ENCODE measurements around the gene CNTN1.

DNA sequence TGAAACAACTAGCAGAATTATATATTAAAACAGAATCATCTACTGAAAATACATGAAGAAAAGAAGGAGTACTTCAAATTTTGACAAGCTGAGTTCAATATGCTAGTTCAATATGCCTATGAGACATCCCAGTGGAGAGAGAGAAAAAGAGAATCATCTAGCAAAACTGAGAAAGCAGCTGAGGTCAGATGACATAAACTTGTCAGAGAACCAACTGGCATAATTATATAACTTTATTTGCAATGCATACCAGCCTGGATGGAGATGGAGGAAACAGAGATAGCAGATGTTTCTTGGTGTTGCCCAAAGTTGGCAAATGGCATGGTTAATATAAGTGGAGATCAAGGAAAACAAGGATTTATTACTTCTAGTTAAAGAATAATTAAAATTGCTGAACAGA is 347.2 kb downstream of the CNTN1 start:
- TF ChIP-seq, protein P1, sequence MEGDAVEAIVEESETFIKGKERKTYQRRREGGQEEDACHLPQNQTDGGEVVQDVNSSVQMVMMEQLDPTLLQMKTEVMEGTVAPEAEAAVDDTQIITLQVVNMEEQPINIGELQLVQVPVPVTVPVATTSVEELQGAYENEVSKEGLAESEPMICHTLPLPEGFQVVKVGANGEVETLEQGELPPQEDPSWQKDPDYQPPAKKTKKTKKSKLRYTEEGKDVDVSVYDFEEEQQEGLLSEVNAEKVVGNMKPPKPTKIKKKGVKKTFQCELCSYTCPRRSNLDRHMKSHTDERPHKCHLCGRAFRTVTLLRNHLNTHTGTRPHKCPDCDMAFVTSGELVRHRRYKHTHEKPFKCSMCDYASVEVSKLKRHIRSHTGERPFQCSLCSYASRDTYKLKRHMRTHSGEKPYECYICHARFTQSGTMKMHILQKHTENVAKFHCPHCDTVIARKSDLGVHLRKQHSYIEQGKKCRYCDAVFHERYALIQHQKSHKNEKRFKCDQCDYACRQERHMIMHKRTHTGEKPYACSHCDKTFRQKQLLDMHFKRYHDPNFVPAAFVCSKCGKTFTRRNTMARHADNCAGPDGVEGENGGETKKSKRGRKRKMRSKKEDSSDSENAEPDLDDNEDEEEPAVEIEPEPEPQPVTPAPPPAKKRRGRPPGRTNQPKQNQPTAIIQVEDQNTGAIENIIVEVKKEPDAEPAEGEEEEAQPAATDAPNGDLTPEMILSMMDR (IDR thresholded peaks at IDR 0.05; ENCODE audit: poor library complexity), result no peak
- no peak for TF ChIP-seq EZH2 (IDR thresholded peaks at IDR 0.05; ENCODE audit: borderline replicate concordance)
- no peak for TF ChIP-seq EZH2phosphoT487 (IDR thresholded peaks at IDR 0.05; ENCODE audit: low read depth, severe bottlenecking, unreplicated experiment)

All from hepatocyte (in vitro differentiated cells).